WTC11 (cell line): ENCODE measurements around the gene SNAPC4. TPM values are rescaled to one million over a fixed set of nuclear protein-coding genes. Genes with fewer than 3 reads are reported as not detected.

Source experiments
- ATAC-seq: fragments of 200-7000 bp; cut with Tn5 transposase; 2 replicates; pipeline ENCODE4 v1.10.0; 2021; ENCODE audit warnings: mild to moderate bottlenecking, moderate library complexity
- CTCF ChIA-PET: fragments of 300-600 bp; sonication (Branson Sonifier 250); formaldehyde crosslinking; loops from one replicate; lab custom pipeline; 2021; ENCODE audit warnings: antibody characterized with exemption; lab: Charles Lee
- POLR2A ChIA-PET: fragments of 350-600 bp; sonication (Branson Sonifier 250); formaldehyde crosslinking; loops from one replicate; lab custom pipeline; 2021; ENCODE audit warnings: antibody characterized with exemption; lab: Charles Lee
- DNase-seq: peaks from one replicate; pipeline ENCODE4 v3.0.0; 2021; ENCODE audit warnings: low spot score
- H3K27ac Mint-ChIP-seq: 2 replicates; pipeline ENCODE4 v1.8.0; 2021; ENCODE audit warnings: mixed read lengths
- H3K27me3 Mint-ChIP-seq: 2 replicates; pipeline ENCODE4 v1.8.0; 2021; ENCODE audit warnings: low read depth, mild to moderate bottlenecking, moderate library complexity, mixed read lengths
- H3K36me3 Mint-ChIP-seq: 2 replicates; pipeline ENCODE4 v1.8.0; 2021; ENCODE audit warnings: mixed read lengths
- H3K4me1 Mint-ChIP-seq: 2 replicates; pipeline ENCODE4 v1.8.0; 2022; ENCODE audit warnings: mixed read lengths
- H3K4me3 Mint-ChIP-seq: 2 replicates; pipeline ENCODE4 v1.8.0; 2021; ENCODE audit warnings: mild to moderate bottlenecking, moderate library complexity, mixed read lengths
- H3K9me3 Mint-ChIP-seq: 2 replicates; pipeline ENCODE4 v1.8.0; 2021; ENCODE audit warnings: mixed read lengths
- CBFB ChIP-seq: sonication (generic); formaldehyde crosslinking; IDR thresholded peaks from 2 replicates; pipeline ENCODE4 v1.8.1; 2022; ENCODE audit warnings: mild to moderate bottlenecking, low read depth, missing genetic modification reagents
- CREM ChIP-seq: sonication (generic); formaldehyde crosslinking; IDR thresholded peaks from 2 replicates; pipeline ENCODE4 v1.8.1; 2022; ENCODE audit warnings: mild to moderate bottlenecking, missing genetic modification reagents, moderate library complexity
- ELF4 ChIP-seq: sonication (generic); formaldehyde crosslinking; IDR thresholded peaks from 2 replicates; pipeline ENCODE4 v1.8.1; 2022; ENCODE audit warnings: low read depth, mild to moderate bottlenecking, moderate library complexity, missing genetic modification reagents
- EMX1 ChIP-seq: fragments of 250-450 bp; sonication (Bioruptor Pico); IDR thresholded peaks from 2 replicates; pipeline ENCODE4 v1.8.0; 2021; ENCODE audit warnings: mild to moderate bottlenecking
- ESRRA ChIP-seq: sonication (generic); formaldehyde crosslinking; IDR thresholded peaks from 2 replicates; pipeline ENCODE4 v1.8.1; 2022; ENCODE audit warnings: mild to moderate bottlenecking, missing genetic modification reagents, borderline replicate concordance
- ETV6 ChIP-seq: sonication (generic); formaldehyde crosslinking; IDR thresholded peaks from 2 replicates; pipeline ENCODE4 v1.8.1; 2022; ENCODE audit warnings: mild to moderate bottlenecking, missing genetic modification reagents
- FOXP1 ChIP-seq: sonication (generic); formaldehyde crosslinking; IDR thresholded peaks from 2 replicates; pipeline ENCODE4 v1.8.0; 2022; ENCODE audit warnings: missing genetic modification reagents, mild to moderate bottlenecking, moderate library complexity, borderline replicate concordance
- GRHL2 ChIP-seq: fragments of 250-450 bp; sonication (Bioruptor Pico); IDR thresholded peaks from 2 replicates; pipeline ENCODE4 v1.8.0; 2022; ENCODE audit warnings: mild to moderate bottlenecking, moderate library complexity; ENCODE audit not compliant: insufficient replicate concordance, severe bottlenecking
- IRF2 ChIP-seq: sonication (generic); formaldehyde crosslinking; IDR thresholded peaks from 2 replicates; pipeline ENCODE4 v1.8.0; 2022; ENCODE audit warnings: low read depth, missing genetic modification reagents, borderline replicate concordance
- KAT7 ChIP-seq: sonication (generic); formaldehyde crosslinking; IDR thresholded peaks from 2 replicates; pipeline ENCODE4 v1.8.1; 2023; ENCODE audit warnings: missing genetic modification reagents, mild to moderate bottlenecking, borderline replicate concordance
- NFATC4 ChIP-seq: fragments of 250-450 bp; sonication (Bioruptor Pico); IDR thresholded peaks from 2 replicates; pipeline ENCODE4 v1.9.0; 2021; ENCODE audit warnings: mild to moderate bottlenecking
- RELA ChIP-seq: sonication (generic); formaldehyde crosslinking; IDR thresholded peaks from 2 replicates; pipeline ENCODE4 v1.8.1; 2022; ENCODE audit warnings: missing genetic modification reagents, mild to moderate bottlenecking, borderline replicate concordance
- SOX15 ChIP-seq: fragments of 250-450 bp; sonication (Bioruptor Pico); IDR thresholded peaks from 2 replicates; pipeline ENCODE4 v1.9.0; 2021; ENCODE audit warnings: mild to moderate bottlenecking
- ZBTB21 ChIP-seq: sonication (generic); formaldehyde crosslinking; IDR thresholded peaks from 2 replicates; pipeline ENCODE4 v1.8.1; 2023; ENCODE audit warnings: mild to moderate bottlenecking, missing genetic modification reagents, borderline replicate concordance
- ZNF138 ChIP-seq: sonication (generic); formaldehyde crosslinking; conservative IDR thresholded peaks from 2 replicates; pipeline ENCODE4 v1.8.1; 2022; ENCODE audit warnings: mild to moderate bottlenecking, moderate library complexity, missing genetic modification reagents
- ZNF232 ChIP-seq: sonication (generic); formaldehyde crosslinking; IDR thresholded peaks from 2 replicates; pipeline ENCODE4 v1.8.0; 2022; ENCODE audit warnings: mild to moderate bottlenecking, missing genetic modification reagents
- ZNF396 ChIP-seq: fragments of 250-450 bp; sonication (Bioruptor Pico); IDR thresholded peaks from 2 replicates; pipeline ENCODE4 v1.8.0; 2021; ENCODE audit warnings: mild to moderate bottlenecking, moderate library complexity, borderline replicate concordance
- ZNF671 ChIP-seq: fragments of 250-450 bp; sonication (Bioruptor Pico); IDR thresholded peaks from 2 replicates; pipeline ENCODE4 v1.8.0; 2021; ENCODE audit warnings: mild to moderate bottlenecking
- total RNA-seq: library from RNA; stranded (reverse); gene quantifications from 3 replicates; pipeline ENCODE4 v1.2.3, GENCODE V29; 2021
- TF ChIP-seq, protein P1 (sequence below): sonication (generic); formaldehyde crosslinking; conservative IDR thresholded peaks from 2 replicates; pipeline ENCODE4 v1.8.1; 2023; ENCODE audit warnings: mild to moderate bottlenecking, low read depth, missing genetic modification reagents, moderate library complexity
- TF ChIP-seq, protein P2 (sequence below): sonication (generic); formaldehyde crosslinking; IDR thresholded peaks from 2 replicates; pipeline ENCODE4 v1.8.1; 2023; ENCODE audit warnings: mild to moderate bottlenecking, missing genetic modification reagents, moderate library complexity
- TF ChIP-seq, protein P3 (sequence below): sonication (generic); formaldehyde crosslinking; IDR thresholded peaks from 2 replicates; pipeline ENCODE4 v1.8.0; 2022; ENCODE audit warnings: mild to moderate bottlenecking, missing genetic modification reagents
- TF ChIP-seq, protein P4 (sequence below): fragments of 250-450 bp; sonication (Bioruptor Pico); IDR thresholded peaks from 2 replicates; pipeline ENCODE4 v1.9.0; 2021; ENCODE audit warnings: mild to moderate bottlenecking
- TF ChIP-seq, protein P5 (sequence below): sonication (generic); formaldehyde crosslinking; IDR thresholded peaks from 2 replicates; pipeline ENCODE4 v1.8.1; 2022; ENCODE audit warnings: low read depth, mild to moderate bottlenecking, moderate library complexity, missing genetic modification reagents, borderline replicate concordance
- TF ChIP-seq, protein P6 (sequence below): sonication (generic); formaldehyde crosslinking; IDR thresholded peaks from 2 replicates; pipeline ENCODE4 v1.8.1; 2022; ENCODE audit warnings: low read depth, missing genetic modification reagents, borderline replicate concordance

SNAPC4 gene
- total RNA-seq, 1 experiment from 2014 or later, result 22.8 TPM

DNA sequence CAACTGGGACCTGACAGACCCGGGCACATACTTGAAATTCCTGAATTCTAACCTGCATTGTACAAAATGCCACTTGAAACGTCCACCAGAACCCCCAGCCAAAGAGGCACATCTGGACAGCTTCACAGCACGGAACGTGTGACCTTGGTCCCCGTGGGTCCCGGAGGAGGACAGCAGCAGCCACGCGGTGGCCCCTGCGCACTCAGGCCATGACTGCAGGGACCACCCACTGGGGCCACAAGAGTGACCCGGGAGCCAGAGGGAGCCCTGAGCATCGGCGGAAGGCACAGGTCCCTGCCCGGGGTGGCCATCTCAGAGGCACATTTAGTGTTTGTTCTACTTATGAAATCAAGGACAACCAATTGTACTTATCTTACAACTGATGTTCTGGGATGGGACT lies 2.1 kb upstream of the SNAPC4 start:
- H3K4me1 Mint-ChIP-seq, result peaks cover 9% of the 10 kb centered on the region
- DNase-seq (no peak), ATAC-seq (no peak)
- no peaks in the 10 kb centered on the region for H3K27me3 Mint-ChIP-seq
- H3K36me3 Mint-ChIP-seq, result peaks cover 42% of the 10 kb centered on the region
- no peak overlapping the region for H3K27ac Mint-ChIP-seq
- ChIA-PET POLR2A (interaction anchor here (1.5 kb wide), 1 partner anchor 8 kb away, joined by 3 read pairs; no protein-coding TSS in a partner anchor), CTCF (interaction anchor here (0.6 to 2.1 kb wide), 5 partner anchors 25 to 63 kb away, joined by 3 to 18 read pairs (median 5); partner anchors contain the start of gene DNLZ)
- no peaks in the 10 kb centered on the region for H3K9me3 Mint-ChIP-seq
- no peak overlapping the region for H3K4me3 Mint-ChIP-seq
- TF ChIP-seq, protein P1, sequence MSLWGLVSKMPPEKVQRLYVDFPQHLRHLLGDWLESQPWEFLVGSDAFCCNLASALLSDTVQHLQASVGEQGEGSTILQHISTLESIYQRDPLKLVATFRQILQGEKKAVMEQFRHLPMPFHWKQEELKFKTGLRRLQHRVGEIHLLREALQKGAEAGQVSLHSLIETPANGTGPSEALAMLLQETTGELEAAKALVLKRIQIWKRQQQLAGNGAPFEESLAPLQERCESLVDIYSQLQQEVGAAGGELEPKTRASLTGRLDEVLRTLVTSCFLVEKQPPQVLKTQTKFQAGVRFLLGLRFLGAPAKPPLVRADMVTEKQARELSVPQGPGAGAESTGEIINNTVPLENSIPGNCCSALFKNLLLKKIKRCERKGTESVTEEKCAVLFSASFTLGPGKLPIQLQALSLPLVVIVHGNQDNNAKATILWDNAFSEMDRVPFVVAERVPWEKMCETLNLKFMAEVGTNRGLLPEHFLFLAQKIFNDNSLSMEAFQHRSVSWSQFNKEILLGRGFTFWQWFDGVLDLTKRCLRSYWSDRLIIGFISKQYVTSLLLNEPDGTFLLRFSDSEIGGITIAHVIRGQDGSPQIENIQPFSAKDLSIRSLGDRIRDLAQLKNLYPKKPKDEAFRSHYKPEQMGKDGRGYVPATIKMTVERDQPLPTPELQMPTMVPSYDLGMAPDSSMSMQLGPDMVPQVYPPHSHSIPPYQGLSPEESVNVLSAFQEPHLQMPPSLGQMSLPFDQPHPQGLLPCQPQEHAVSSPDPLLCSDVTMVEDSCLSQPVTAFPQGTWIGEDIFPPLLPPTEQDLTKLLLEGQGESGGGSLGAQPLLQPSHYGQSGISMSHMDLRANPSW (CRISPR knock-in tag), result no peak
- TF ChIP-seq, protein P2, sequence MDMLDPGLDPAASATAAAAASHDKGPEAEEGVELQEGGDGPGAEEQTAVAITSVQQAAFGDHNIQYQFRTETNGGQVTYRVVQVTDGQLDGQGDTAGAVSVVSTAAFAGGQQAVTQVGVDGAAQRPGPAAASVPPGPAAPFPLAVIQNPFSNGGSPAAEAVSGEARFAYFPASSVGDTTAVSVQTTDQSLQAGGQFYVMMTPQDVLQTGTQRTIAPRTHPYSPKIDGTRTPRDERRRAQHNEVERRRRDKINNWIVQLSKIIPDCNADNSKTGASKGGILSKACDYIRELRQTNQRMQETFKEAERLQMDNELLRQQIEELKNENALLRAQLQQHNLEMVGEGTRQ (CRISPR knock-in tag), result no peak
- TF ChIP-seq RELA, result no peak
- no peak for TF ChIP-seq NFATC4
- TF ChIP-seq EMX1 (CRISPR knock-in tag), result no peak
- TF ChIP-seq ZNF232 (CRISPR knock-in tag), result no peak
- no peak for TF ChIP-seq IRF2
- TF ChIP-seq ZNF671 (CRISPR knock-in tag), result no peak
- no peak for TF ChIP-seq ZNF138 (CRISPR knock-in tag)
- TF ChIP-seq ELF4 (CRISPR knock-in tag), result no peak
- TF ChIP-seq, protein P3, sequence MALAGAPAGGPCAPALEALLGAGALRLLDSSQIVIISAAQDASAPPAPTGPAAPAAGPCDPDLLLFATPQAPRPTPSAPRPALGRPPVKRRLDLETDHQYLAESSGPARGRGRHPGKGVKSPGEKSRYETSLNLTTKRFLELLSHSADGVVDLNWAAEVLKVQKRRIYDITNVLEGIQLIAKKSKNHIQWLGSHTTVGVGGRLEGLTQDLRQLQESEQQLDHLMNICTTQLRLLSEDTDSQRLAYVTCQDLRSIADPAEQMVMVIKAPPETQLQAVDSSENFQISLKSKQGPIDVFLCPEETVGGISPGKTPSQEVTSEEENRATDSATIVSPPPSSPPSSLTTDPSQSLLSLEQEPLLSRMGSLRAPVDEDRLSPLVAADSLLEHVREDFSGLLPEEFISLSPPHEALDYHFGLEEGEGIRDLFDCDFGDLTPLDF, result no peak
- TF ChIP-seq ZNF396 (CRISPR knock-in tag), result no peak
- no peak for TF ChIP-seq ZBTB21 (CRISPR knock-in tag)
- no peak for TF ChIP-seq CREM
- TF ChIP-seq KAT7 (CRISPR knock-in tag), result no peak
- no peak for TF ChIP-seq ETV6 (CRISPR knock-in tag)

DNA sequence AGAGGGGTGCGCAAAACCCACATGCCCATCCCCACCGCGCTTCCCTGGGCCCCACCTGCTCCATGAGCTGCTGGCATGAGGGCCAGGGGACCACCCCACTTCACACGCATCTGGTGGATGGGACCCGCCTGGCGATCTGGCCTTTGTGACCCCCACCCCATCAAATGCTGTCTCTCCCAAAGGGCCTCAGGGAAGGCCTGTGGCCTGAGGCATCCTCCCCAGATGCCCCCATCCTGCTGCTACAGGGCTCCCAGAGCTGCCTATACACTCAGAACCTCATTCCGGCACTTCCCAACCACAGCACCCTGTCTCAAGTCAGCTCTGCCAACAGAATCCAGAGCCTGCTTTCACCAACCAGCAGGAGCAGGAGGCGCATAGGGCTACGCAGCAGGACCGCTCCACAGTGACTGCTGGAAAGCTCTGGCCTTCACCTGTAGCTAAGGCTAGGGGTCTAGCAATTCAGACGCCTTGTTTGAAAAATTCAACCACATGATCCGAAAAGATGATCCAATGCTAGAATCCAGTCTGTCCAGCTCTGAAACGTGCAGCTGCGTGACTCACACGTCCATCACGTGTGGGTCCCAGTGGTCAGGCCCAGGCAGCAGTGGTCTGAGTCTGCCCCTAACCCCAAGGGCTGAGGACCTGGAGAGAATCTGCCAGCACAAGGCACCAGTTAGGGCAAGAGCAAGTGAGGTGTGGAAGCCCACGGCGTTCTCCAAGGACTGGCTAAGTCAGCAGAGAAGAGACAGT lies 1.4 kb upstream of the SNAPC4 start:
- CTCF ChIA-PET, result interaction anchor here (0.6 to 2.1 kb wide), 18 partner anchors 8 to 285 kb away, joined by 3 to 18 read pairs (median 4); partner anchors contain the start of genes DNLZ, ENTR1 and PMPCA
- H3K9me3 Mint-ChIP-seq, result no peaks in the 10 kb centered on the region
- H3K4me3 Mint-ChIP-seq, result no peak overlapping the region
- peaks cover 45% of the 10 kb centered on the region for H3K36me3 Mint-ChIP-seq
- peaks cover 9% of the 10 kb centered on the region for H3K4me1 Mint-ChIP-seq
- POLR2A ChIA-PET, result interaction anchor here (0.7 to 1.5 kb wide), 3 partner anchors 8 to 57 kb away, joined by 3 to 4 read pairs (median 3); no protein-coding TSS in a partner anchor
- no peaks in the 10 kb centered on the region for H3K27me3 Mint-ChIP-seq
- H3K27ac Mint-ChIP-seq, result peak overlapping the region; percentile 65; the same call in 1 of the 2 replicates
- ATAC-seq (no peak), DNase-seq (no peak)
- TF ChIP-seq ESRRA, result no peak
- TF ChIP-seq, protein P4, sequence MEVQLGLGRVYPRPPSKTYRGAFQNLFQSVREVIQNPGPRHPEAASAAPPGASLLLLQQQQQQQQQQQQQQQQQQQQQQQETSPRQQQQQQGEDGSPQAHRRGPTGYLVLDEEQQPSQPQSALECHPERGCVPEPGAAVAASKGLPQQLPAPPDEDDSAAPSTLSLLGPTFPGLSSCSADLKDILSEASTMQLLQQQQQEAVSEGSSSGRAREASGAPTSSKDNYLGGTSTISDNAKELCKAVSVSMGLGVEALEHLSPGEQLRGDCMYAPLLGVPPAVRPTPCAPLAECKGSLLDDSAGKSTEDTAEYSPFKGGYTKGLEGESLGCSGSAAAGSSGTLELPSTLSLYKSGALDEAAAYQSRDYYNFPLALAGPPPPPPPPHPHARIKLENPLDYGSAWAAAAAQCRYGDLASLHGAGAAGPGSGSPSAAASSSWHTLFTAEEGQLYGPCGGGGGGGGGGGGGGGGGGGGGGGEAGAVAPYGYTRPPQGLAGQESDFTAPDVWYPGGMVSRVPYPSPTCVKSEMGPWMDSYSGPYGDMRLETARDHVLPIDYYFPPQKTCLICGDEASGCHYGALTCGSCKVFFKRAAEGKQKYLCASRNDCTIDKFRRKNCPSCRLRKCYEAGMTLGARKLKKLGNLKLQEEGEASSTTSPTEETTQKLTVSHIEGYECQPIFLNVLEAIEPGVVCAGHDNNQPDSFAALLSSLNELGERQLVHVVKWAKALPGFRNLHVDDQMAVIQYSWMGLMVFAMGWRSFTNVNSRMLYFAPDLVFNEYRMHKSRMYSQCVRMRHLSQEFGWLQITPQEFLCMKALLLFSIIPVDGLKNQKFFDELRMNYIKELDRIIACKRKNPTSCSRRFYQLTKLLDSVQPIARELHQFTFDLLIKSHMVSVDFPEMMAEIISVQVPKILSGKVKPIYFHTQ (CRISPR knock-in tag), result no peak
- no peak for TF ChIP-seq SOX15 (CRISPR knock-in tag)
- TF ChIP-seq FOXP1, result no peak
- no peak for TF ChIP-seq CREM
- TF ChIP-seq, protein P5, sequence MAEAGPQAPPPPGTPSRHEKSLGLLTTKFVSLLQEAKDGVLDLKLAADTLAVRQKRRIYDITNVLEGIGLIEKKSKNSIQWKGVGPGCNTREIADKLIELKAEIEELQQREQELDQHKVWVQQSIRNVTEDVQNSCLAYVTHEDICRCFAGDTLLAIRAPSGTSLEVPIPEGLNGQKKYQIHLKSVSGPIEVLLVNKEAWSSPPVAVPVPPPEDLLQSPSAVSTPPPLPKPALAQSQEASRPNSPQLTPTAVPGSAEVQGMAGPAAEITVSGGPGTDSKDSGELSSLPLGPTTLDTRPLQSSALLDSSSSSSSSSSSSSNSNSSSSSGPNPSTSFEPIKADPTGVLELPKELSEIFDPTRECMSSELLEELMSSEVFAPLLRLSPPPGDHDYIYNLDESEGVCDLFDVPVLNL (CRISPR knock-in tag), result no peak
- no peak for TF ChIP-seq IRF2
- no peak for TF ChIP-seq RELA
- no peak for TF ChIP-seq ELF4 (CRISPR knock-in tag)
- TF ChIP-seq GRHL2 (CRISPR knock-in tag), result no peak
- TF ChIP-seq CBFB (CRISPR knock-in tag), result no peak
- TF ChIP-seq, protein P6, sequence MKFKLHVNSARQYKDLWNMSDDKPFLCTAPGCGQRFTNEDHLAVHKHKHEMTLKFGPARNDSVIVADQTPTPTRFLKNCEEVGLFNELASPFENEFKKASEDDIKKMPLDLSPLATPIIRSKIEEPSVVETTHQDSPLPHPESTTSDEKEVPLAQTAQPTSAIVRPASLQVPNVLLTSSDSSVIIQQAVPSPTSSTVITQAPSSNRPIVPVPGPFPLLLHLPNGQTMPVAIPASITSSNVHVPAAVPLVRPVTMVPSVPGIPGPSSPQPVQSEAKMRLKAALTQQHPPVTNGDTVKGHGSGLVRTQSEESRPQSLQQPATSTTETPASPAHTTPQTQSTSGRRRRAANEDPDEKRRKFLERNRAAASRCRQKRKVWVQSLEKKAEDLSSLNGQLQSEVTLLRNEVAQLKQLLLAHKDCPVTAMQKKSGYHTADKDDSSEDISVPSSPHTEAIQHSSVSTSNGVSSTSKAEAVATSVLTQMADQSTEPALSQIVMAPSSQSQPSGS (CRISPR knock-in tag), result no peak
